Activated naive CD8-positive, alpha-beta T cell (primary cell): ENCODE results near the gene PNMA1.
A peak's percentile ranks its signal among the peaks of the same experiment; 100 is the strongest.
"Not testable (repeated sequence)": the region's sequence is repeated elsewhere in the genome, so short reads cannot be mapped to it uniquely, and the experiment has no call there.

Source experiments
- H3K27ac Mint-ChIP-seq: one replicate; pipeline ENCODE4 v1.8.0; 2021; ENCODE audit warnings: mixed read lengths
- H3K27me3 Mint-ChIP-seq: one replicate; pipeline ENCODE4 v1.8.0; 2021; ENCODE audit warnings: mixed read lengths
- H3K36me3 Mint-ChIP-seq: one replicate; pipeline ENCODE4 v1.8.0; 2021; ENCODE audit warnings: mixed read lengths
- H3K4me1 Mint-ChIP-seq: one replicate; pipeline ENCODE4 v1.8.0; 2021; ENCODE audit warnings: low read depth, mixed read lengths
- H3K4me3 Mint-ChIP-seq: one replicate; pipeline ENCODE4 v1.8.0; 2021; ENCODE audit warnings: mild to moderate bottlenecking, mixed read lengths
- H3K9me3 Mint-ChIP-seq: one replicate; pipeline ENCODE4 v1.8.0; 2021; ENCODE audit warnings: low read depth, mixed read lengths

The PNMA1 gene

GRCh38 chr14:73717711-73718417 lies 3.7 kb upstream of the PNMA1 start:
- no peak overlapping the region for H3K27ac Mint-ChIP-seq
- H3K4me3 Mint-ChIP-seq: no peak overlapping the region
- no peaks in the 10 kb centered on the region for H3K9me3 Mint-ChIP-seq
- no peaks in the 10 kb centered on the region for H3K36me3 Mint-ChIP-seq
- H3K27me3 Mint-ChIP-seq: no peaks in the 10 kb centered on the region
- H3K4me1 Mint-ChIP-seq: peaks cover 13% of the 10 kb centered on the region

GRCh38 chr14:73717266-73717665 lies 3.1 kb upstream of the PNMA1 start:
- Mint-ChIP-seq H3K27ac (peak overlapping the region; percentile 50), H3K4me1 (peaks cover 19% of the 10 kb centered on the region), H3K9me3 (no peaks in the 10 kb centered on the region), H3K27me3 (no peaks in the 10 kb centered on the region), H3K36me3 (no peaks in the 10 kb centered on the region), H3K4me3 (no peak overlapping the region)

- no peak overlapping the region for H3K4me3 Mint-ChIP-seq
- no peaks in the 10 kb centered on the region for H3K36me3 Mint-ChIP-seq
- no peaks in the 10 kb centered on the region for H3K9me3 Mint-ChIP-seq
- H3K27ac Mint-ChIP-seq: peak overlapping the region; percentile 64
- peaks cover 27% of the 10 kb centered on the region for H3K4me1 Mint-ChIP-seq
- H3K27me3 Mint-ChIP-seq: no peaks in the 10 kb centered on the region
Measured at GRCh38 chr14:73715707-73716106, 1.5 kb upstream of the PNMA1 start.

- peak overlapping the region; percentile 83 for H3K27ac Mint-ChIP-seq
- H3K4me3 Mint-ChIP-seq: peak overlapping the region; percentile 86
- H3K4me1 Mint-ChIP-seq: peaks cover 35% of the 10 kb centered on the region
- no peaks in the 10 kb centered on the region for H3K27me3 Mint-ChIP-seq
- no peaks in the 10 kb centered on the region for H3K36me3 Mint-ChIP-seq
- no peaks in the 10 kb centered on the region for H3K9me3 Mint-ChIP-seq
Measured at GRCh38 chr14:73714656-73715081, 485 bp upstream of the PNMA1 start.

GRCh38 chr14:73713206-73713802 lies 880 bp downstream of the PNMA1 start:
- Mint-ChIP-seq H3K4me1 (peaks cover 35% of the 10 kb centered on the region), H3K27me3 (no peaks in the 10 kb centered on the region), H3K36me3 (no peaks in the 10 kb centered on the region), H3K27ac (peak overlapping the region; percentile 94), H3K4me3 (peak overlapping the region; percentile 95), H3K9me3 (no peaks in the 10 kb centered on the region)

- peak overlapping the region; percentile 94 for H3K27ac Mint-ChIP-seq
- H3K36me3 Mint-ChIP-seq: no peaks in the 10 kb centered on the region
Measured at GRCh38 chr14:73712540-73713180, 1.5 kb downstream of the PNMA1 start.

GRCh38 chr14:73712071-73712506 lies 2.1 kb downstream of the PNMA1 start:
- no peaks in the 10 kb centered on the region for H3K36me3 Mint-ChIP-seq
- peaks cover 35% of the 10 kb centered on the region for H3K4me1 Mint-ChIP-seq
- H3K27me3 Mint-ChIP-seq: no peaks in the 10 kb centered on the region
- H3K9me3 Mint-ChIP-seq: no peaks in the 10 kb centered on the region
- H3K27ac Mint-ChIP-seq: peak overlapping the region; percentile 94
- peak overlapping the region; percentile 95 for H3K4me3 Mint-ChIP-seq

More at GRCh38 chr14:73712540-73713180, 1.5 kb downstream of the PNMA1 start:
- Mint-ChIP-seq H3K4me1 (peaks cover 35% of the 10 kb centered on the region), H3K4me3 (peak overlapping the region; percentile 95), H3K9me3 (no peaks in the 10 kb centered on the region), H3K27me3 (no peaks in the 10 kb centered on the region)

- Mint-ChIP-seq H3K36me3 (no peaks in the 10 kb centered on the region), H3K4me1 (peaks cover 35% of the 10 kb centered on the region), H3K9me3 (no peaks in the 10 kb centered on the region), H3K27ac (no peak overlapping the region), H3K4me3 (peak overlapping the region; percentile 40), H3K27me3 (no peaks in the 10 kb centered on the region)
Measured at GRCh38 chr14:73710737-73711136, 3.4 kb downstream of the PNMA1 start.

GRCh38 chr14:73709904-73710469 lies 4.2 kb downstream of the PNMA1 start:
- Mint-ChIP-seq H3K27me3 (no peaks in the 10 kb centered on the region), H3K4me3 (no peak overlapping the region), H3K9me3 (no peaks in the 10 kb centered on the region), H3K27ac (peak overlapping the region; percentile 4), H3K4me1 (peaks cover 34% of the 10 kb centered on the region), H3K36me3 (no peaks in the 10 kb centered on the region)

GRCh38 chr14:73708076-73708475 lies 6.1 kb downstream of the PNMA1 start:
- H3K36me3 Mint-ChIP-seq, H3K27me3 Mint-ChIP-seq, H3K4me3 Mint-ChIP-seq, H3K9me3 Mint-ChIP-seq, H3K27ac Mint-ChIP-seq: not testable (repeated sequence)
- H3K4me1 Mint-ChIP-seq: peaks cover 24% of the 10 kb centered on the region

GRCh38 chr14:73700325-73700724 lies 13.9 kb downstream of the PNMA1 start:
- Mint-ChIP-seq H3K4me3 (no peak overlapping the region), H3K27me3 (no peaks in the 10 kb centered on the region), H3K36me3 (peaks cover 9% of the 10 kb centered on the region), H3K4me1 (peaks cover 15% of the 10 kb centered on the region), H3K27ac (no peak overlapping the region), H3K9me3 (no peaks in the 10 kb centered on the region)

- H3K27ac Mint-ChIP-seq: peak overlapping the region; percentile 93
- H3K4me3 Mint-ChIP-seq: peak overlapping the region; percentile 73
- H3K4me1 Mint-ChIP-seq: peaks cover 15% of the 10 kb centered on the region
- peaks cover 15% of the 10 kb centered on the region for H3K36me3 Mint-ChIP-seq
- H3K27me3 Mint-ChIP-seq: no peaks in the 10 kb centered on the region
- H3K9me3 Mint-ChIP-seq: no peaks in the 10 kb centered on the region
Measured at GRCh38 chr14:73696466-73697400, 17.5 kb downstream of the PNMA1 start.

- Mint-ChIP-seq H3K4me1 (peaks cover 15% of the 10 kb centered on the region), H3K9me3 (no peaks in the 10 kb centered on the region), H3K27me3 (no peaks in the 10 kb centered on the region), H3K36me3 (peaks cover 15% of the 10 kb centered on the region), H3K27ac (peak overlapping the region; percentile 93), H3K4me3 (peak overlapping the region; percentile 56)
Measured at GRCh38 chr14:73695997-73696396, 18.2 kb downstream of the PNMA1 start.

GRCh38 chr14:73695082-73695481 lies 19.1 kb downstream of the PNMA1 start:
- peaks cover 15% of the 10 kb centered on the region for H3K4me1 Mint-ChIP-seq

More at GRCh38 chr14:73695082-73695481, 19.1 kb downstream of the PNMA1 start:
- Mint-ChIP-seq H3K27me3 (no peaks in the 10 kb centered on the region), H3K36me3 (peaks cover 15% of the 10 kb centered on the region), H3K9me3 (no peaks in the 10 kb centered on the region), H3K4me3 (no peak overlapping the region), H3K27ac (no peak overlapping the region)
